K562 (cell line): ENCODE measurements around the gene CORO2A.

Experiments
- BCLAF1 ChIP-seq, 2 experiments: fragments of 450-650 bp in 1 of 2; IDR thresholded peaks; 2 replicates each; pipeline ENCODE4 v1.6.1; 2011 to 2017; ENCODE audit warnings: low read depth in 2 of 2, antibody characterized with exemption in 1 of 2, borderline replicate concordance in 1 of 2, low read length in 1 of 2, mild to moderate bottlenecking in 1 of 2, mixed read lengths in 1 of 2; ENCODE audit not compliant: control insufficient read depth in 1 of 2
- CHD2 ChIP-seq: IDR thresholded peaks from 2 replicates; pipeline ENCODE4 v1.6.1; 2011; ENCODE audit warnings: low read depth, low read length
- CLOCK ChIP-seq: fragments of 250-450 bp; sonication (Bioruptor Pico); IDR thresholded peaks from 2 replicates; pipeline ENCODE4 v1.4.0; 2020; ENCODE audit warnings: mild to moderate bottlenecking, moderate library complexity, borderline replicate concordance
- CTCF ChIP-seq, 3 experiments: IDR thresholded peaks in 2 of 3; conservative IDR thresholded peaks in 1 of 3; 2 replicates each; pipeline ENCODE4 v1.5.1; 2011 to 2012; ENCODE audit warnings: low read length in 3 of 3, mild to moderate bottlenecking in 3 of 3, control low read depth in 2 of 3, improper control_type of control experiment in 1 of 3, inconsistent platforms in 1 of 3, low read depth in 1 of 3, mixed read lengths in 1 of 3, moderate library complexity in 1 of 3; ENCODE audit not compliant: insufficient read depth in 2 of 3
- FOXA1 ChIP-seq: fragments of 450-650 bp; IDR thresholded peaks from 2 replicates; pipeline ENCODE4 v1.6.1; 2016; ENCODE audit warnings: mild to moderate bottlenecking, borderline replicate concordance
- HMGN3 ChIP-seq: IDR thresholded peaks from 2 replicates; pipeline ENCODE4 v1.6.1; 2011; ENCODE audit warnings: borderline replicate concordance, low read depth, mild to moderate bottlenecking, mixed read lengths, low read length; ENCODE audit not compliant: insufficient read length; ENCODE audit errors: extremely low read depth
- POLR2AphosphoS5 ChIP-seq: IDR thresholded peaks from 2 replicates; pipeline ENCODE4 v1.6.1; 2011; ENCODE audit warnings: mild to moderate bottlenecking, low read depth, low read length, moderate library complexity; ENCODE audit not compliant: control insufficient read depth, insufficient read depth
- ZNF280B ChIP-seq: fragments of 250-450 bp; sonication (Bioruptor Pico); IDR thresholded peaks from 2 replicates; pipeline ENCODE4 v1.5.1; 2021; ENCODE audit warnings: mild to moderate bottlenecking
- ZNF407 ChIP-seq: fragments of 450-650 bp; IDR thresholded peaks from 2 replicates; pipeline ENCODE4 v1.6.1; 2016; ENCODE audit warnings: low read depth
- ZNF589 ChIP-seq: fragments of 200-800 bp; sonication (Bioruptor generic); IDR thresholded peaks from 2 replicates; pipeline ENCODE4 v1.6.1; 2016; ENCODE audit warnings: low read depth, missing genetic modification characterization, missing compliant biosample characterization

GRCh38 chr9:98227883-98228282 is 35.4 kb upstream of the CORO2A start:
- TF ChIP-seq CHD2, result no peak
- no peak for TF ChIP-seq ZNF407
- no peak for TF ChIP-seq POLR2AphosphoS5
- no peak for TF ChIP-seq HMGN3
- no peak for TF ChIP-seq CLOCK (CRISPR knock-in tag)
- no peak for TF ChIP-seq CTCF (IDR thresholded peaks at IDR 0.05 in 2 of 3, conservative IDR thresholded peaks at IDR 0.05 in 1 of 3; ENCODE audit: insufficient read depth in 2 of 3, low read depth in 1 of 3, low read length in 3 of 3)
- no peak for TF ChIP-seq ZNF280B (CRISPR knock-in tag)
- TF ChIP-seq ZNF589 (CRISPR knock-in tag), result no peak
- TF ChIP-seq BCLAF1 (IDR thresholded peaks at IDR 0.05; ENCODE audit: borderline replicate concordance in 1 of 2, control insufficient read depth in 1 of 2, low read depth in 2 of 2, low read length in 1 of 2), result no peak
- no peak for TF ChIP-seq FOXA1
